Raji (cell line): ENCODE results near the gene RAD9B.

Source experiments
- POLR2A ChIP-seq: IDR thresholded peaks from 2 replicates; pipeline ENCODE4 v1.6.1; 2011; ENCODE audit warnings: low read depth, low read length, control low read depth; ENCODE audit not compliant: insufficient read depth

RAD9B gene

GRCh38 chr12:110545812-110546211 lies 43.7 kb downstream of the RAD9B start:
- no peak for TF ChIP-seq POLR2A

- TF ChIP-seq POLR2A: no peak
Observed at GRCh38 chr12:110546339-110546738, 44.2 kb downstream of the RAD9B start.

DNA sequence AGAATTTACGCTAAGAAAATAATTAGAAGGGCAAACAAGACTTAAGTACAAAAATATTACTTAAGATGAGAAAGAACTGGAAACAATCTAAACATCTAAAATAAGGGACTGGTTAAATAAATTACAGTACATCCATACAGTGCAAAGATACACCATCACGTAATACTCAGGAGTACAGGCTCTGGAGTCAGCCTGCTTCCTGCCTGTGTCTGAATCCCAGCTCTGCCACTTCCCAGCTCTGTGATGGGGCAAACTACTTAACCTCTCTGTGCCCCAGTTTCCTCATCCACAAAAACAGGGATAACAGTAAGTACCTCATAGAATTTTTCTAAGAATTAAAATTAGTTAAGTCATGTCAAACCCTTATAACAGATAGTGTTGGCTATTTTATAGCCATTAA lies 45.0 kb downstream of the RAD9B start:
- no peak for TF ChIP-seq POLR2A

GRCh38 chr12:110548678-110549077 lies 46.5 kb downstream of the RAD9B start:
- TF ChIP-seq POLR2A: no peak

DNA sequence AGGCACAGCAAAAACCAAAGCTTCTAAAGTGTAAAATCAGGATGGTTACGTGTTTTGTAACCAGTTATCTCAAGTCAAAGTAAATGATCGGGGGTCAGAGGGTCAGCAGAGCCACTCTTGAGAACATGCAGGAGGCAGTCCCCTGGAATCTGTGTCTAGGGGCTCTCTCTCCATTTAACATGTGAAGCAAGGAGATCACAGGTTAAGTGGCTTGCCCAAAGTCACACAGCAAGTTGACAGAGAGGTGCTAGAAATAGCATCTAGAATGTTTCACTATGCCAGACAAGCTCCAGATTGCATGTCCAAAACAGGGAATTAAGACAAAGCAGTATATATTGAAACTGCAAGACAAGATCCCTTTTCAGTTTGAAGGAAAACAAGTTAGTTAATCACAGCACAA lies 47.6 kb downstream of the RAD9B start:
- no peak for TF ChIP-seq POLR2A

- TF ChIP-seq POLR2A: no peak
Observed at GRCh38 chr12:110550981-110551380, 48.9 kb downstream of the RAD9B start.
